K562 (cell line): ENCODE measurements around the gene CTDSP1. TPM values are rescaled to one million over a fixed set of nuclear protein-coding genes. Genes with fewer than 3 reads are reported as not detected.
A peak's percentile ranks its signal among the peaks of the same experiment; 100 is the strongest.

Source experiments
- CBX3 ChIP-seq, 2 experiments: IDR thresholded peaks; 1 replicate in 1 of 2; 2 replicates in 1 of 2; pipeline ENCODE4 v1.6.1; 2012; ENCODE audit warnings: inconsistent platforms in 2 of 2, low read length in 2 of 2, borderline replicate concordance in 1 of 2, control low read depth in 1 of 2
- CREM ChIP-seq: IDR thresholded peaks from 2 replicates; pipeline ENCODE4 v1.6.1; 2014; ENCODE audit warnings: antibody characterized with exemption, low read depth
- E2F3 ChIP-seq: fragments of 250-450 bp; sonication (Bioruptor Pico); IDR thresholded peaks from 2 replicates; pipeline ENCODE4 v1.4.0; 2020; ENCODE audit warnings: mild to moderate bottlenecking
- ETV1 ChIP-seq: fragments of 450-650 bp; conservative IDR thresholded peaks from 2 replicates; pipeline ENCODE4 v1.6.1; 2016; ENCODE audit warnings: missing genetic modification characterization, control low read depth, low read depth, missing compliant biosample characterization
- MCM2 ChIP-seq: fragments of 450-650 bp; IDR thresholded peaks from 2 replicates; pipeline ENCODE4 v1.6.1; 2017; ENCODE audit warnings: low read depth, mild to moderate bottlenecking
- NBN ChIP-seq: fragments of 450-650 bp; IDR thresholded peaks from 2 replicates; pipeline ENCODE4 v1.6.1; 2016; ENCODE audit warnings: low read depth, mild to moderate bottlenecking
- NELFE ChIP-seq: IDR thresholded peaks from 2 replicates; pipeline ENCODE4 v1.6.1; 2011; ENCODE audit warnings: mild to moderate bottlenecking; ENCODE audit not compliant: insufficient read depth, insufficient read length
- NFYB ChIP-seq: IDR thresholded peaks from 2 replicates; pipeline ENCODE4 v1.6.1; 2011; ENCODE audit warnings: mild to moderate bottlenecking, moderate library complexity; ENCODE audit not compliant: insufficient read length; ENCODE audit errors: extremely low read depth
- RBM17 ChIP-seq: fragments of 200-400 bp; formaldehyde crosslinking; IDR thresholded peaks from 2 replicates; pipeline ENCODE4 v1.6.1; 2017; ENCODE audit warnings: low read depth, mild to moderate bottlenecking, low read length, borderline replicate concordance
- SIN3B ChIP-seq: fragments of 450-650 bp; IDR thresholded peaks from 2 replicates; pipeline ENCODE4 v1.6.1; 2017; ENCODE audit warnings: low read depth, mild to moderate bottlenecking, moderate library complexity
- SPI1 ChIP-seq: IDR thresholded peaks from 2 replicates; pipeline ENCODE4 v1.6.1; 2011; ENCODE audit warnings: low read depth, low read length, control low read depth, borderline replicate concordance
- ZFP30 ChIP-seq: fragments of 250-450 bp; sonication (Bioruptor Pico); IDR thresholded peaks from 2 replicates; pipeline ENCODE4 v1.8.0; 2022; ENCODE audit warnings: moderate library complexity, mild to moderate bottlenecking, inconsistent platforms, borderline replicate concordance
- ZNF253 ChIP-seq: fragments of 250-450 bp; sonication (Bioruptor Pico); conservative IDR thresholded peaks from 2 replicates; pipeline ENCODE4 v1.6.1; 2021; ENCODE audit warnings: mild to moderate bottlenecking
- ZNF311 ChIP-seq: fragments of 250-450 bp; sonication (Bioruptor Pico); IDR thresholded peaks from 2 replicates; pipeline ENCODE4 v1.4.0; 2020; ENCODE audit warnings: mild to moderate bottlenecking, moderate library complexity
- ZNF347 ChIP-seq: fragments of 450-650 bp; formaldehyde crosslinking; IDR thresholded peaks from 2 replicates; pipeline ENCODE4 v1.4.0; 2020; ENCODE audit warnings: low read depth, mild to moderate bottlenecking, moderate library complexity
- ZNF431 ChIP-seq: sonication (generic); formaldehyde crosslinking; IDR thresholded peaks from 2 replicates; pipeline ENCODE4 v1.8.0; 2022; ENCODE audit warnings: mild to moderate bottlenecking, missing genetic modification reagents
- ZNF780A ChIP-seq: fragments of 250-450 bp; sonication (Bioruptor Pico); IDR thresholded peaks from 2 replicates; pipeline ENCODE4 v1.5.0; 2021; ENCODE audit warnings: mild to moderate bottlenecking
- polyA plus RNA-seq, 8 experiments: library from polyadenylated mRNA; depleted of rRNA in 4 of 8; stranded (reverse) in 5 of 8; unstranded in 3 of 8; fragments of >200 nt; fragmentation: Nextera tagmentation in 2 of 8; fragmentation: Illumina TruSeq in 1 of 8; extraction: Ambion mirVana in 2 of 8; extraction: Trizol in 1 of 8; gene quantifications; 2 replicates each; pipeline versions ENCODE4 v1.2.1 to v1.2.3, GENCODE V29; 2011 to 2014; ENCODE audit warnings: inconsistent platforms in 1 of 8, missing spikeins in 1 of 8
- total RNA-seq, 7 experiments: library from RNA; depleted of rRNA in 6 of 7; stranded (reverse); fragments of >200 nt in 6 of 7; fragmentation: Illumina TruSeq in 2 of 7; extraction: Trizol in 2 of 7; gene quantifications; 2 replicates each; pipeline versions ENCODE4 v1.2.1 to v1.2.3, GENCODE V29; 2011 to 2021; ENCODE audit warnings: low replicate concordance in 1 of 7
- TF ChIP-seq, protein P1 (sequence below): fragments of 250-450 bp; sonication (Bioruptor Pico); IDR thresholded peaks from 2 replicates; pipeline ENCODE4 v1.8.0; 2021; ENCODE audit warnings: mild to moderate bottlenecking, moderate library complexity
- TF ChIP-seq, protein P2 (sequence below): fragments of 250-450 bp; sonication (Bioruptor Pico); IDR thresholded peaks from 2 replicates; pipeline ENCODE4 v1.8.0; 2022; ENCODE audit warnings: inconsistent platforms
- TF ChIP-seq, protein P3 (sequence below): fragments of 250-450 bp; sonication (Bioruptor Pico); IDR thresholded peaks from 2 replicates; pipeline ENCODE4 v1.5.0; 2021
- TF ChIP-seq, protein P4 (sequence below): fragments of 450-650 bp; formaldehyde crosslinking; IDR thresholded peaks from 2 replicates; pipeline ENCODE4 v1.4.0; 2022; ENCODE audit warnings: missing genetic modification characterization
- TF ChIP-seq, protein P5 (sequence below): fragments of 250-450 bp; sonication (Bioruptor Pico); IDR thresholded peaks from 2 replicates; pipeline ENCODE4 v1.5.0; 2020; ENCODE audit warnings: mild to moderate bottlenecking

CTDSP1 gene
- total and polyA plus RNA-seq, 9 of the 15 experiments (the other 6 are each of a cell fraction or from before 2014, with no cell fraction given): 2.4 to 74.8 (median 45.8) TPM

DNA sequence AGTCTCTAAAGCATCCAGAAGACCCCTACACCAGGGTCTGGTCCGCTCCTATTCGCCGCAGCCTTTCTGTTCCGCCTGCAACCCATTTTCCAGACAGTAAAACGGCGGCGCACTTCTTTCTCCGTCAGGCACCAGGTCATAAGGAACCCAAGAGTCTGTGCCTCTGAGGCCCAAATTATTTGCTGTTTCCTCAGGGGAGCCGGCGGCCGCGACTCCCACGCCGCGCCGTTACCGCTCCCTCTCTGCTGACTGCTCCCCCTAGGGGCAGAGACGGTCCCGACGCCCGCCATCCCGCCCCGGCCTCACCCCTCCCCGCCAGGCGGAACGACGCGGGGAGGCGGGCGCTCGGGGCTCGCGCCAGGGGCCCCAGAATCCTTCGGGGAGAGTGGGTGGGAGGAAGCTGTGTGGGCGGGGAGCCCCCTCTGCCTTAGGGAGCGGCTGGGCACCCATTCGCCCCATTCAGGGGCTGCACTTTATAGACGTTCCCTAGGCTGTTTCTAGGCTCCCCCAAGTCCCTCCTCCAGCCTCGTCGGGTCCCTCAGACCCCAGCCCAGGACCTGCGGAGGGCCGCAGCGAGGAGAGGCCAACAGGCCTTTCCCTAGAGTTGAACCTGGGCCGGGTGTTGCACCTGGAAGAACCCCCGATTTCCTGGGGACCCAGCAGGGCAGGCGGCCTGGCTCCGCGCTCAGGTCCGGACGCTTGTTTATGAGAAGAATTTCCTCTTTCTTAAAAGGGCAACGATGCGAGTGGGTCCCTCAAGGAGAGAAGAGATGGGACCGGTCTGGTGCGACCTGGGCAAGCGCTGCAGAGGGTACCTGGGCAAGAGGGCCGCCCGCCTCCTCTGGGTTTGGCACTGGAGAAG, 3.6 kb upstream of the CTDSP1 start (continued):
- TF ChIP-seq CBX3 (IDR thresholded peaks at IDR 0.05; ENCODE audit: borderline replicate concordance in 1 of 2, low read length in 2 of 2): peak in 1 of 2 experiments; percentile 56; a peak in 2 of 3 replicates
- no peak for TF ChIP-seq SPI1
- TF ChIP-seq ZNF311 (CRISPR knock-in tag): no peak
- no peak for TF ChIP-seq ZNF253 (CRISPR knock-in tag)
- TF ChIP-seq ETV1 (tag): no peak; the same call in 1 of the 2 replicates
- no peak for TF ChIP-seq NFYB
- TF ChIP-seq, protein P1, sequence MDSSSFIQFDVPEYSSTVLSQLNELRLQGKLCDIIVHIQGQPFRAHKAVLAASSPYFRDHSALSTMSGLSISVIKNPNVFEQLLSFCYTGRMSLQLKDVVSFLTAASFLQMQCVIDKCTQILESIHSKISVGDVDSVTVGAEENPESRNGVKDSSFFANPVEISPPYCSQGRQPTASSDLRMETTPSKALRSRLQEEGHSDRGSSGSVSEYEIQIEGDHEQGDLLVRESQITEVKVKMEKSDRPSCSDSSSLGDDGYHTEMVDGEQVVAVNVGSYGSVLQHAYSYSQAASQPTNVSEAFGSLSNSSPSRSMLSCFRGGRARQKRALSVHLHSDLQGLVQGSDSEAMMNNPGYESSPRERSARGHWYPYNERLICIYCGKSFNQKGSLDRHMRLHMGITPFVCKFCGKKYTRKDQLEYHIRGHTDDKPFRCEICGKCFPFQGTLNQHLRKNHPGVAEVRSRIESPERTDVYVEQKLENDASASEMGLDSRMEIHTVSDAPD (CRISPR knock-in tag): no peak
- no peak for TF ChIP-seq ZNF347
- no peak for TF ChIP-seq NELFE
- TF ChIP-seq SIN3B: no peak
- no peak for TF ChIP-seq MCM2
- no peak for TF ChIP-seq E2F3 (CRISPR knock-in tag)
- TF ChIP-seq, protein P2, sequence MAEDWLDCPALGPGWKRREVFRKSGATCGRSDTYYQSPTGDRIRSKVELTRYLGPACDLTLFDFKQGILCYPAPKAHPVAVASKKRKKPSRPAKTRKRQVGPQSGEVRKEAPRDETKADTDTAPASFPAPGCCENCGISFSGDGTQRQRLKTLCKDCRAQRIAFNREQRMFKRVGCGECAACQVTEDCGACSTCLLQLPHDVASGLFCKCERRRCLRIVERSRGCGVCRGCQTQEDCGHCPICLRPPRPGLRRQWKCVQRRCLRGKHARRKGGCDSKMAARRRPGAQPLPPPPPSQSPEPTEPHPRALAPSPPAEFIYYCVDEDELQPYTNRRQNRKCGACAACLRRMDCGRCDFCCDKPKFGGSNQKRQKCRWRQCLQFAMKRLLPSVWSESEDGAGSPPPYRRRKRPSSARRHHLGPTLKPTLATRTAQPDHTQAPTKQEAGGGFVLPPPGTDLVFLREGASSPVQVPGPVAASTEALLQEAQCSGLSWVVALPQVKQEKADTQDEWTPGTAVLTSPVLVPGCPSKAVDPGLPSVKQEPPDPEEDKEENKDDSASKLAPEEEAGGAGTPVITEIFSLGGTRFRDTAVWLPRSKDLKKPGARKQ: no peak
- TF ChIP-seq, protein P3, sequence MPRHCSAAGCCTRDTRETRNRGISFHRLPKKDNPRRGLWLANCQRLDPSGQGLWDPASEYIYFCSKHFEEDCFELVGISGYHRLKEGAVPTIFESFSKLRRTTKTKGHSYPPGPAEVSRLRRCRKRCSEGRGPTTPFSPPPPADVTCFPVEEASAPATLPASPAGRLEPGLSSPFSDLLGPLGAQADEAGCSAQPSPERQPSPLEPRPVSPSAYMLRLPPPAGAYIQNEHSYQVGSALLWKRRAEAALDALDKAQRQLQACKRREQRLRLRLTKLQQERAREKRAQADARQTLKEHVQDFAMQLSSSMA (CRISPR knock-in tag): no peak
- TF ChIP-seq NBN: peak; percentile 50; the same call in 1 of the 2 replicates
- TF ChIP-seq ZNF780A (CRISPR knock-in tag): no peak
- TF ChIP-seq, protein P4, sequence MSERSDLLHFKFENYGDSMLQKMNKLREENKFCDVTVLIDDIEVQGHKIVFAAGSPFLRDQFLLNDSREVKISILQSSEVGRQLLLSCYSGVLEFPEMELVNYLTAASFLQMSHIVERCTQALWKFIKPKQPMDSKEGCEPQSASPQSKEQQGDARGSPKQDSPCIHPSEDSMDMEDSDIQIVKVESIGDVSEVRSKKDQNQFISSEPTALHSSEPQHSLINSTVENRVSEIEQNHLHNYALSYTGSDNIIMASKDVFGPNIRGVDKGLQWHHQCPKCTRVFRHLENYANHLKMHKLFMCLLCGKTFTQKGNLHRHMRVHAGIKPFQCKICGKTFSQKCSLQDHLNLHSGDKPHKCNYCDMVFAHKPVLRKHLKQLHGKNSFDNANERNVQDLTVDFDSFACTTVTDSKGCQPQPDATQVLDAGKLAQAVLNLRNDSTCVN (CRISPR knock-in tag): peak; percentile 36; the same call in 1 of the 2 replicates
- peak; percentile 79 for TF ChIP-seq CREM
- no peak for TF ChIP-seq RBM17
- TF ChIP-seq, protein P5, sequence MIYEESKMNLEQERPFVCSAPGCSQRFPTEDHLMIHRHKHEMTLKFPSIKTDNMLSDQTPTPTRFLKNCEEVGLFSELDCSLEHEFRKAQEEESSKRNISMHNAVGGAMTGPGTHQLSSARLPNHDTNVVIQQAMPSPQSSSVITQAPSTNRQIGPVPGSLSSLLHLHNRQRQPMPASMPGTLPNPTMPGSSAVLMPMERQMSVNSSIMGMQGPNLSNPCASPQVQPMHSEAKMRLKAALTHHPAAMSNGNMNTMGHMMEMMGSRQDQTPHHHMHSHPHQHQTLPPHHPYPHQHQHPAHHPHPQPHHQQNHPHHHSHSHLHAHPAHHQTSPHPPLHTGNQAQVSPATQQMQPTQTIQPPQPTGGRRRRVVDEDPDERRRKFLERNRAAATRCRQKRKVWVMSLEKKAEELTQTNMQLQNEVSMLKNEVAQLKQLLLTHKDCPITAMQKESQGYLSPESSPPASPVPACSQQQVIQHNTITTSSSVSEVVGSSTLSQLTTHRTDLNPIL (CRISPR knock-in tag): no peak
- TF ChIP-seq ZNF431: no peak; the same call in 1 of the 2 replicates
- TF ChIP-seq ZFP30 (CRISPR knock-in tag): no peak
